ACHN (cell line): ENCODE measurements around the gene LRRC23.
A peak's percentile ranks its signal among the peaks of the same experiment; 100 is the strongest.
"Not testable (repeated sequence)": the region's sequence is repeated elsewhere in the genome, so short reads cannot be mapped to it uniquely, and the experiment has no call there.

ENCODE experiments used
- DNase-seq: peaks from one replicate; pipeline ENCODE4 v3.0.0-alpha.2; 2015
- in situ Hi-C: cut with HindIII; loops from 2 replicates; pipeline ENCODE4 v1.10.0; 2017; ENCODE audit warnings: low sequenced_read_pairs, low pct_ligation_motif_present, low pct_unique_long_range_greater_than_20kb

Gene LRRC23

DNA sequence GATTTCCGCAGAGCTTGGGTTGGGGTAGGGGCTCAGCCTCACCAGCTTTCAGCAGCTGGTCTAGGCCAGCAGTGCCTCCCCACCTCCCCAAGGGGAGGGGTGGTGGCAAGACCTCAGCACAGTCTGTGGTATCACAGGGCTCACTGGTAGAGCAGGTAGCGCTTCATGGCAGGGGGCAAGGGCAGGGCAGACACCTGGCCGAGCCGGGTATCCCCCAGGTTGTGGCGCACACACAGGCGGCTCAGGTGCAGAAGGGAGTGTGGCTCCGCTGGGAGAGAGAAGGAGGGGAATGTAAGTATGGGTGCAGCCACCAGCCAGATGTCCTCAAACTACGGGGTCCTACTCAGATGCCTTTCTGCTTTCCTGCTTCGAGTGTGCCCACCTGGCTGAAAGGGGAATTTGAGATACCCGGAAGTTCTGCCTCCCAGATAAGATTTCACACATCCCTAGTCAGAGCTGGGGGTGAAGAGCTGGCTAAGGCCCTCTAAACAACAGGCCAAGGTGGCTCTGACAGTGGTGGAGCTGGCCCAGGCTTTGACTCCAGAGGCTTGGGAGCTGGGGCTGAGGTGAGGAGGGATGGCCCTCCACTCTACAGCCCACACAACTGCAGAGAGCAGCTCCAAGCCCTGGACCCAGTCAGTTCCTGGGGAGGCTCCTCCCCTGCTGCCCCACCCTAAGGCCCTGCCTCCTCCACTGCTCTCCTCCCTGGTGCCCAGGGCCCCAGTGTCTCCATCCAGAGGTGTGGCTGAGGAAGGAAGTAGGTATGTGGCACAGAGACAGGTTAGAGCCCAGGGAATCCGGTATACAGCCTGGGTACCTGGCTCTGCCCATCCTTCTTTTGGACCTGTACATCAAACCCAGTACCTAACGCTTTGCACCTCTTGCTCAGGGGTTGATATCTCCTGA lies 33.3 kb upstream of the LRRC23 start:
- in situ Hi-C loops = no loop called here
- DNase-seq = peak; percentile 67

DNA sequence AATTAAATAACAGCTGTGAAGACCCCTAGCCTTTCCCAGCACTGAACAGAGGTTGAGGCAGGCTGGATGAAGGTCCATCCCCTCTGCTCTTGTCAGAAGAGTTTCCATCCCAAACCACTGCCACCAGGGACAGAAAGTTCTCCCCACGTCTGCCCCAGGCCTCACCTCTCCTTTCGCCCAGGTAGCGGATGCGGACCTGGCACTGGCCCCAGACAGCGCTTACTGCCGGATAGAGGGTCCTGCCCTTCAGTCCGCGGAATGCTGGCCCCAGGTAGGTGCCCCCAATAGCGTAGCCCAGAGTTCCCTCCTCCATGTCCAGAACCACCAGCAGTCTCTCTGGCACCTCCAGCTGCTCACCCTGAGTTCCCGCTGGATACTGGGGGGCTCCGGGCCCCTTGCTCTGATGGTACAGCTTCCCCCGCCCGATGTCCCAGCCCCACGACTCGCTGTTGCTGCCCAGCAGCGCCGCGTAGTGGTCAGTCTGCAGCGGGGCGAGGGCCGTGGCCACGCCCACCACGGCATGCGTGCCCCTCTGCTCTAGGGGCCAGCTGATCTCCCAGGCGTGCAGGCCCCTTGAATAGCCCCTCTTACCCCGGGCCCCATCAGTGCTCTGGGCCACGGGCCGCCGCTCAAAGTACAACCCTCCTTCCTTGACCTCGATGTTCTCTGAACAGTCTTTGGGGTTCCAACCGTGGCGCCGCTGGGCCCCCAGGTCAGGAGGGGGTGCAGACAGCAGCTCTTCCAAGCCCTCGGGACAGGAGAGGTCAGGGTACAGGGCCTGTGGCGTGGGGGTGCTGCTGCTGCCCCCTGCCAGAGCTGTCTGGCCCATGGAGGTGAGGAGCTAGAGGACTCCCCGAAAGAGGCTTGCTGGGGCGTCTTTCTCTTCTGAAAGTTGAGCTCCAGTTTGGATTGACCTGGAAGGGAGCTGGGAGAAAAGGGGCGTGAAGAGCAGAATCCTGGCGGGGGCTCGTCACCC lies 32.3 kb upstream of the LRRC23 start:
- DNase-seq = peak; percentile 88
- in situ Hi-C loops = no loop called here

DNA sequence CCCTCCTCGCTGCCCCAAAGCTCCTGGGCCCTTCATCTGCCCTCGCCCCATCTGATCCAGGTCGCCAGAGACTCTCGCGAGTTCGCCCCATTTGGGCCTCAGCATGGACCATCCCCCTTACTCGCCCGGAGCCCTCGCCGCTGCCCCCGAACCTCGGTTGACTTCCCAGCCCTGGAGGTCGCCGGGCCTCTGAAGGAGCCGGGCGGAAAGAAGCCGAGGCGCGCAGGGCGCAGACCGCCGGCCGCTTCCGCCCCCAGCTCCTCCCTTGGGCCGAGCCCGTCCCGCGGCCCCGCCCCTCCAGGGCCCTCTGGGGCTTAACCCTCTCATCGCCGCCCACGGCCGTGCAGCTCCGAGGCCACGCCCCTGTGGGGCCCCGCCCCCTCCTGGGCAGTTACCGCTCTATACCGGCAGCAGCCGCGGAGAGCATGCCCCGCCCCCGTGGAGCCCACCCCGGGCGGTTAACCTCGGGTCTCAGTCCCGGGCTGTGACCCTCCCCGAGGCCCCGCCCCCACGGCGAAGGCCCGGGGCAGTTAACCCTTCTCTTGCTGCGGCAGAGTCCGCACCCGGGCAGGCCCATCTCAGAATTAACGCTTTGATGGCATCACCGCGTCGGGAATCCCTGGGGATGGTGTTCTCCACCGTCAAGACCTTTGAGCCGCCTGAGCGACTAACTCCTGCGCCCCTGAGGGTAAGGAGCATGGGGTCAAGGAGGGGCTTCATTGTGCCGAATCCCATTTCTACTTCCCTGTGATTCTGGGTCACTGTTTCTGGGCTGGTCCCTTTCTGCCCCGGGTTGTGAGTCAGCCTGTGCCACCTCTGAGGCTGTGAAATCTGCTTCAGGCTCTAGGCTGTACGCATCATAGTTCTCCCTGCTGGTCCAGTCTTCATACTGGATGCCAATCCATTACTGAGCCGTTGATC lies 31.3 kb upstream of the LRRC23 start, which contains the start of gene SPSB2:
TSS of gene SPSB2 (minus strand) at position 210 of the 921 bp plus-strand sequence. CDS start 402 bp downstream, outside the sequence.
- in situ Hi-C loops = no loop called here
- DNase-seq = peak; percentile 100

DNA sequence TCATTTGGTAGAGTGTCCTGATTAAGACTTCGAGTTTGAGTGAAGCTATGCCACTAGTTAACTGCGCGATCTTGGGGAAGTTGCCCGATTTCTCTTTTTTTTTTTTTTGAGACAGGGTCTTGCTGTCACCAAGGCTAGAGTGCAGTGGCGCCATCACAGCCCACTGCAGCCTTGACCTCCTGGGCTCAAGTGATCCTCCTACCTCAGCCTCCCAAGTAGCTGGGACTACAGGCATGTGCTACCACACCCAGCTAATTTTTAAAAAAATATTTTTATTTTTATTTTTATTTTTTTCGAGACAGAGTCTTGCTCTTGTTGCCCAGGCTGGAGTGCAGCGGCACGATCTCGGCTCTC lies 30.6 kb upstream of the LRRC23 start:
- DNase-seq, in situ Hi-C loops: not testable (repeated sequence)

DNA sequence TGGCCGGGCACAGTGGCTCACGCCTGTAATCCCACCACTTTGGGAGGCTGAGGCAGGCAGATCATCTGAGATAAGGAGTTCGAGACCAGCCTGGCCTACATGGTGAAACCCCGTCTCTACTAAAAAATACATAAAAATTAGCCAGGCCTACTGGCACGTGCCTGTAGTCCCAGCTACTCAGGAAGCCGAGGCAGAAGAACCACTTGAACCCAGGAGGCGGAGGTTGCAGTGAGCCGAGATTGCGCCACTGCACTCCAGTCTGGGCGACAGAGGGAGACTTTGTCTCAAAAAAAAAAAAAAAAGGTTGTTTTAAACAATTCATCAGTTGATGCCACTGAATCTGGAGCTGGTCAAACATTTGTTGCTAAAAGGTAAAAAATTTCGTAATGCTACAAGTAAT lies 24.8 kb upstream of the LRRC23 start:
- not testable (repeated sequence) for DNase-seq

DNA sequence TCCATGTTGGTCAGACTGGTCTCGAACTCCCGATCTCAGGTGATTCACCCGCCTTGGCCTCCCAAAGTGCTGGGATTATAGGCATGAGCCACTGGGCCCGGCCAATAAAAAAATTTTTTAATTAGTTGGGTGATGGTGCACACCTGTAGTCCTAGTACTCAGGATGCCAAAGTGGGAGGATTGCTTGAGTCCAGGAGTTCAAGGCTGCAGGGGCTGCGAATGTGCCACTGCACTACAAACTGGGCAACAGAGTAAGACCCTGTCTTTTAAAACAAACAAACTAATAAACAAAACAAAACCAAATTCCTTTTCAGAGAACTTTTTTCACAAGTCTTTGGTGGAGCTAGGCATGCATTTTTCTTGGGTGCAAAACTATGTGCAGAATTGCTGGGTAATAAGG lies 21.4 kb upstream of the LRRC23 start:
- DNase-seq = no peak
- in situ Hi-C loops = no loop called here

More for the DNA sequence above, 24.8 kb upstream of the LRRC23 start:
- in situ Hi-C loops = not testable (repeated sequence)

DNA sequence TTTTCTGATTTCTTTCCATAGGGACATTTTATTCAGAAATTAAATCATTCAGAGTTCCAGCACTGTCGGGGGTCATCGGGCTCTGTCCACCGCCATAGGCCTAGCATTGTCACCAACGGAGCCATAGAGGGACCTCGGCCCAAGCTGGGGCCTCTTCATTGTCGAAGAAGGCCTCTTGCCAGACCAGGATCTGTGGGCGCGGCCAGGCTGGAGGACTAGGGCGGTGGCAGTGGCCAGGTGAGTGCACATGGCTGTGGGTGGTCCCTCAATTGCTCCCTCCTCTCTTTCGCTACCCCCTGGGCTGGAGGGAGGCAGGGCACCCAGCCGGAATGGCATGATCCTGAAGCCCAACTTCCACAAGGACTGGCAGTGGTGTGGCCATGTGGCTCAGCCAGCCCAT lies 20.9 kb upstream of the LRRC23 start:
- in situ Hi-C loops = no loop called here
- DNase-seq = no peak

DNA sequence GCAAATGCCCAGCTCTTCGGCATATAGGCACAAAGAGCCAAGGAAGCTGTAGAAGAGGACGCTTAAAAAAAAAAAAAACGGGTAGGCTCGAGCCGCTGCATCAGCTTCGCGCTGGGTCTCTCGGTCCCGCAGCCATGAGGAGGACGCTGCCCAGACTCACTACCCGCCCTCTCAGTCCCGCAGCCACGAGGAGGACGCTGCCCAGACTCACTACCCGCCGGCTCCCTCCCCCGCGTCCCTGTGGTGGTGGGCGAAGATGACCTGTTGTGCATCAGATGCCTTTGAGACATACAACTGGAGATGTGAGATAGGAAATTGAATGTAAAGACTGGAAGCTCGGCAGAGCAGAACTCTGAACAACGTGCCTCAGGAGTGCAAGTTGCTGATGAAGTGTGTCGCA lies 20.1 kb upstream of the LRRC23 start:
- in situ Hi-C loops = no loop called here
- no peak for DNase-seq

DNA sequence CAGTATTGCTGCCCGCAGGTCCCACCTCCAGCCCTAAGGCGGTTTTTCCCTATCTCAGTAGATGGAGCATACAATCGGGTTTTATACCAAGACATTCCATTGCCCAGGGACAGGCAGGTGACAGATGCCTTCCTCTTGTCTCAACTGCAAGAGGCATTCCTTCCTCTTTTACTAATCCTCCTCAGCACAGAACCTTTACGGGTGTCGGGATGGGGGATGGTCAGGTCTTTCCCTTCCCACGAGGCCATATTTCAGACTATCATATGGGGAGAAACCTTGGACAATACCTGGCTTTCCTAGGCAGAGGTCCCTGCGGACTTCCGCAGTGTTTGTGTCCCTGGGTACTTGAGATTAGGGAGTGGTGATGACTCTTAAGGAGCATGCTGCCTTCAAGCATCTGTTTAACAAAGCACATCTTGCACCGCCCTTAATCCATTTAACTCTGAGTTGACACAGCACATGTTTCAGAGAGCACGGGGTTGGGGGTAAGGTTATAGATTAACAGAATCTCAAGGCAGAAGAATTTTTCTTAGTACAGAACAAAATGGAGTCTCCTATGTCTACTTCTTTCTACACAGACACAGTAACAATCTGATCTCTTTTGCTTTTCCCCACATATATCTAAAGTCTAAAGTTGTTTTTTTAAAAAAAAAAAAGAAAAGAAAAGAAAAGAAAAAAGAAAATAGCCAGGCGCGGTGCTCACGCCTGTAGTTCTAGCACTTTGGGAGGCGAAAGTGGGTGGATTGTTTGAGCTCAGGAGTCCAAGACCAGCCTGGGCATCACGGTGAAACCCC lies 18.2 kb upstream of the LRRC23 start:
- DNase-seq, in situ Hi-C loops: not testable (repeated sequence)

DNA sequence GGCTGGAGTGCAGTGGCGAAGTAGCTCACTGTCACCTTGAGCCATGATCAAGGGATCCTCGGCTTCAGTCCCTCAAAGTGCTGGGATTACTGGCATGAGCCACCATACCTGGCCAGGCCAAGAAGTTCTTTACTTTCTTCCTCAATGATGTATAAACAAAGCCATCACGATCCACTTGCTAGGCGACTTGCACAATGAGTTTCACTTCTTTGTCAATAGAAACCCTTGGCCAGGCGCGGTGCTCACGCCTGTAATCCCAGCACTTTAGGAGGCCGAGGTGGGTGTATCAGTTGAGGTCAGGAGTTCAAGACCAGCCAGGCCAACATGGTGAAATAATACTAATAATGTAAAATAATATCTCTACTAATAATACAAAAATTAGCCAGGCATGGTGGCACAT lies 17.2 kb upstream of the LRRC23 start:
- in situ Hi-C loops = no loop called here
- DNase-seq = no peak

DNA sequence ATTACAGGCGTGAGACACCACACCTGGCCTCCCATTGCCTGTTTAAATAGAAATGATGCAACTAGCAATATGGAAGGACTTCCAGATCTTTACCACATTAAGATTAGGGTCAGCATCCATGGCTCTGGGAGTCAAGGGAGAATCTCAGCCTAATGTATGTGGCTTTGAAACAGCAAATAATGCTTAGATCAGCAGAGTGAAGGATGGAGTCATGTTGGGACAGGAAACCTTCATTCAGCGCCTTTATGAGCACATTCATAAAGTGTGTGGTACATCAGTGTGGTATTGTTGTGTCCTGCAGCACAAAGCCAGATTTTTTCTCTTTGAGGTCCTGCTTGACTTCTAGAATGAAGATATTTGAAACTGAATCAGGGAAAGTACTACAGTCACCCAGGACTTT lies 16.3 kb upstream of the LRRC23 start:
- DNase-seq = no peak
- in situ Hi-C loops = no loop called here

DNA sequence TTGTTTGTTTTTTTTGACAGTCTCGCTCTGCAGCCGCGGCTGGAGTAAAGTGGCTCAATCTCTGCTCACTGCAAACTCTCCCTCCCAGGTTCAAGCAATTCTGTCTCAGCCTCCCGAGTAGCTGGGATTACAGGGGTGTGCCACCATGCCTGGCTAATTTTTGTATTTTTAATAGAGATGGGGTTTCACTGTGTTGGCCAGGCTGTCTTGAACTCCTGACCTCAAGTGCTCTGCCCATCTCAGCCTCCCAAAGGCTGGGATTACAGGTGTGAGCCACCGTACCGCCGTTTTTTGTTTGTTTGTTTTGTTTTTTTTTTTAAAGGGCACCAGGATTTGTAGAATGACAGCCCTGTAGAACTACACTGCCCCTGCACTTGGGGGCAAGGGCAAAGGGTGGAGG lies 15.8 kb upstream of the LRRC23 start:
- in situ Hi-C loops = not testable (repeated sequence)

DNA sequence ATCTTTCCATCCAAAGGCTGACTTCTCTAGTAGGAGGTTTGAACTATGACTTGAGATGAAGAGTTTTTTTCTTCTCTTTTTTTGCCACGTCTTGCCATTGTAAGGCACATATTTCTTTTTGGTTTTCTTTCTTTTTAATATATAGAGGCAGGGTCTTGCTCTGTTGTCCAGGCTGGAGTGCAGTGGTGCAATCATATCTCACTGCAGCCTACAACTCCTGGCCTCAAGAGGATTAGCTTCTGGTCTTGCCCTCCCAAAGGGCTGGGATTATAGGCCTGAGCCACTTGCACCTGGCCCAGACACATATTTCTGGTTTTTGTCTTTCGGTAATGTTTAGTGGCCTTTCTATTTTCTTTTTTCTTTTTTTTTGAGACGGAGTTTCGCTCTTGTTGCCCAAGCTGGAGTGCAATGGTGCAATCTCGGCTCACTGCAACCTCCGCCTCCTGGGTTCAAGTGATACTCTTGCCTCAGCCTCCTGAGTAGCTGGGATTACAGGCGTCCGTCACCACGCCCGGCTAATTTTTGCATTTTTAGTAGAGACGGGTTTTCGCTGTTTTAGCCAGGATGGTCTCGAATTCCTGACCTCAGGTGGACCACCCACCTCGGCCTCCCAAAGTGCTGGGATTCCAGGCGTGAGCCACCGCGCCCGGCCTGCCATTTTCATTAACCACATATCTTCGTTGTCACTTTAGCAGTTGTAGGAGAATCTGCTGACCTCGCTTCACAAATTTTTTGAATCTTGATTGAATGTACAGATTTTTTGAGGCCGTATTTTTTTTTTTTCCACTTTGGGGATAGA lies 14.6 kb upstream of the LRRC23 start:
- in situ Hi-C loops, DNase-seq: not testable (repeated sequence)

More for the DNA sequence above, 15.8 kb upstream of the LRRC23 start:
- DNase-seq = not testable (repeated sequence)

DNA sequence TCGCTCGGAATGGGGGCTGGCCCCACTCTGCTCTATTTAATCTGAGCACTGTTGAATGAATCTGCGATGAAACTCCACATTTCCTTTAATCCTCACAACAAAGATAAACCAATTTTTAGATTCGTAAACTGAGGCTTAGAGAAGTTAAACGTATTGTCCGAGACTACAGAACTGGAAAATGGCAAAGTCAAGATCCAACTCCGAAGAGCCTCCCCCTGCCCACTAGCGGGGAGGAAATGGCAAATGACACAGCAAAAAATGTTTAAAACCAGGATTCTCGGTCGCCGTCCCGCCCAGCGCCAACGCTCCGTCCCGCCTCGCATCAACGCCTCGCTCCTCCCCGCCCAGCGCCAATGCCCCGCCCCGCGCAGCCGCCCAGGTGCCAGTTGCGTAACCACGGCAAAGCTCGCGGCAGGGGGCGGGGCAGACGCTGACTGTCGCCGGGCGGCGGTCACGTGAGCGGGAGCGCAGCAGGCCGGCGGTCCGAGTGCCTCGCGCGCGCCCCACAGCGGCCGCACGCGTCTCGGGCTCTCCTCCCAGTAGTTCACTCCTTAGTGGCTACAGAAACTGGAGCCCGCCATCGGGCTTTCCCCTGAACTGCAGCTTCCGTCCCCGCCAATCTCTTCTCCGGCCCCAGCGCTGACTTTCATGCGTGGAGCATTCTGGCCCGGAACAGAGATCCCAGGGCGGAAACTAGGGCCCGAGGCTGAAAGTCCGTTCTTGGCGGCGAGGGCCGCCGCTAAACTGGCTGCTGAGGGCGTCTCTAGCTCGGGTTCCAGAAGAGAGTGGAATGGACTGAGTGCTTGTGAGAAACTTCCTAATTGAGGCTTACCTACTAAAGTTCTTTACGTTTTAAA lies 13.6 kb upstream of the LRRC23 start:
- in situ Hi-C loops = no loop called here
- peak; percentile 99 for DNase-seq

DNA sequence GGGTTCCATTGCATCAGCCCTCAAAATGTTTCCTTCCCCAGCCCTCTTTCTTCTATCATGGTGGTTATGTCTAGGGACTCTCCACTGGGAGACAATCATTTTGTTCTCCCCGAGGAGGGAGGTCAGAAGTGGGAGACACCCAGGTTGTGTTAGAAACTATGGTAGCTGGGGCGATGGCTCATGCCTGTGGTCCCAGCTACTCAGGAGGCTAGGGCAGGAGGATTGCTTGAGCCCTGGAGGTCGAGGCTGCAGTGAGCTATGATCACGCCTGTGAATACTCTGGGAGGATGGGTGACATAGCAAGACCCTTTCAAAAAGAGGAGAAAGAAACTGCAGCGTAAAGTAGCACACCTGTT lies 13.0 kb upstream of the LRRC23 start:
- in situ Hi-C loops = no loop called here
- no peak for DNase-seq

DNA sequence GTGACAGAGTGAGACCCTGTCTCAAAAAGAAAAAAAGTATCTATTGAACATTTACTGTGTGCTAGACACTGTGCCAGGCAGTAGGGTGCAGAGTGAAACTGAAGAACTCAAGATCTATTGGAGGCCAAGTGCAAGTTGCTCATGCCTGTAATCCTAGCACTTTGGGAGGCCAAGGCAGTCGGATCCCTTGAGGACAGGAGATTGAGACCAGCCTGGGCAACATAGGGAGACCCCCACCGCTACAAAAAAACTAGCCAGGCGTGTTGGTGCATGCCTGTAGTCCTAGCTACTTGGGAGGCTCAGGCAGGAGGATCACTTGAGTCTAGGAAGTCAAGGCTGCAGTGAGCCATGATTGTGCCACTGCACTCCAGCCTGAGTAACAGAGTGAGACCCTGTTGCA lies 11.9 kb upstream of the LRRC23 start:
- in situ Hi-C loops, DNase-seq: not testable (repeated sequence)
